Stimulated activated CD4-positive, alpha-beta T cell treated with anti-CD3 and anti-CD28 coated beads, Interleukin-1b, Interleukin-23, amount 100 ng/mL, for 48 hours (primary cell): Measurements from ENCODE around the gene NRG3.
"Not testable (repeated sequence)": the region's sequence is repeated elsewhere in the genome, so short reads cannot be mapped to it uniquely, and the experiment has no call there.

Source experiments
- DNase-seq: peaks from one replicate; pipeline ENCODE4 v3.0.0-alpha.2; 2020

Gene NRG3

GRCh38 chr10:82621680-82622079, 746.7 kb downstream of the NRG3 start:
- no peak for DNase-seq

- DNase-seq: no peak
These were observed 747.5 kb downstream of the NRG3 start for GRCh38 chr10:82622479-82622878.

GRCh38 chr10:82625512-82626189, 750.7 kb downstream of the NRG3 start:
- no peak for DNase-seq

- no peak for DNase-seq
These were observed 753.4 kb downstream of the NRG3 start for GRCh38 chr10:82628373-82628772.

GRCh38 chr10:82643076-82643475, 768.1 kb downstream of the NRG3 start:
- no peak for DNase-seq

- DNase-seq: no peak
These were observed 768.6 kb downstream of the NRG3 start for GRCh38 chr10:82643601-82644000.

GRCh38 chr10:82645221-82645620, 770.2 kb downstream of the NRG3 start:
- DNase-seq: no peak

- DNase-seq: no peak
These were observed 778.5 kb downstream of the NRG3 start for GRCh38 chr10:82653244-82654155.

- DNase-seq: no peak
These were observed 785.2 kb downstream of the NRG3 start for GRCh38 chr10:82660205-82660604.

GRCh38 chr10:82660986-82661385, 786.0 kb downstream of the NRG3 start:
- no peak for DNase-seq

- DNase-seq: no peak
These were observed 786.7 kb downstream of the NRG3 start for GRCh38 chr10:82661701-82662100.

- no peak for DNase-seq
These were observed 793.4 kb downstream of the NRG3 start for GRCh38 chr10:82668221-82668895.

- DNase-seq: no peak
These were observed 799.0 kb downstream of the NRG3 start for GRCh38 chr10:82674036-82674435.

GRCh38 chr10:82677932-82678331, 802.9 kb downstream of the NRG3 start:
- not testable (repeated sequence) for DNase-seq

- DNase-seq: not testable (repeated sequence)
These were observed 803.5 kb downstream of the NRG3 start for GRCh38 chr10:82678451-82678850.

- DNase-seq: no peak
These were observed 805.6 kb downstream of the NRG3 start for GRCh38 chr10:82680608-82681007.

GRCh38 chr10:82683945-82684344, 809.0 kb downstream of the NRG3 start:
- DNase-seq: no peak

- no peak for DNase-seq
These were observed 810.1 kb downstream of the NRG3 start for GRCh38 chr10:82685087-82685486.

GRCh38 chr10:82691211-82691610, 816.2 kb downstream of the NRG3 start:
- no peak for DNase-seq

GRCh38 chr10:82692458-82692857, 817.5 kb downstream of the NRG3 start:
- no peak for DNase-seq

- DNase-seq: no peak
These were observed 846.8 kb downstream of the NRG3 start for GRCh38 chr10:82721831-82722230.

GRCh38 chr10:82722273-82722672, 847.3 kb downstream of the NRG3 start:
- no peak for DNase-seq

GRCh38 chr10:82736305-82736704, 861.3 kb downstream of the NRG3 start:
- DNase-seq: no peak

- no peak for DNase-seq
These were observed 862.6 kb downstream of the NRG3 start for GRCh38 chr10:82737549-82737948.
